Panc1 (cell line): ENCODE data around the gene CRIP3. TPM values are rescaled to one million over a fixed set of nuclear protein-coding genes. Genes with fewer than 3 reads are reported as not detected.

ENCODE experiments used
- ATAC-seq: fragments of 200-7000 bp; cut with Tn5 transposase; 2 replicates; pipeline ENCODE4 v1.9.1; 2020; ENCODE audit warnings: mild to moderate bottlenecking, moderate library complexity
- BruUV-seq: library from RNA; stranded (reverse); fragments of 400-500 nt; replicated peaks from 2 replicates; lab custom pipeline; 2021; lab: Mats Ljungman, UMichigan
- CTCF ChIA-PET: fragments of 300-600 bp; sonication (Branson Sonifier 250); formaldehyde crosslinking; loops from one replicate; lab custom pipeline; 2022; ENCODE audit warnings: antibody characterized with exemption; lab: Charles Lee
- POLR2A ChIA-PET: fragments of 300-600 bp; sonication (Branson Sonifier 250); formaldehyde crosslinking; loops from one replicate; lab custom pipeline; 2022; ENCODE audit warnings: antibody characterized with exemption; lab: Charles Lee
- DNase-seq: peaks from one replicate; pipeline ENCODE4 v3.0.0-alpha.2; 2010; ENCODE audit warnings: low read depth, low spot score
- H3K27ac ChIP-seq: 2 replicates; pipeline ENCODE4 v1.5.1; 2011; ENCODE audit warnings: mild to moderate bottlenecking, low read length, inconsistent platforms
- H3K27me3 ChIP-seq: fragments of 200-500 bp; sonication (Bioruptor generic); 2 replicates; pipeline ENCODE4 v1.6.0; 2014; ENCODE audit warnings: low read length, inconsistent platforms; ENCODE audit not compliant: control insufficient read depth, insufficient read depth
- H3K36me3 ChIP-seq: fragments of 200-500 bp; sonication (Bioruptor generic); 2 replicates; pipeline ENCODE4 v1.5.1; 2014; ENCODE audit warnings: inconsistent platforms, mild to moderate bottlenecking, low read length, moderate library complexity; ENCODE audit not compliant: control insufficient read depth, insufficient read depth
- H3K4me1 ChIP-seq: 2 replicates; pipeline ENCODE4 v1.5.1; 2011; ENCODE audit warnings: inconsistent platforms, mild to moderate bottlenecking, low read length, moderate library complexity; ENCODE audit not compliant: control insufficient read depth, insufficient read depth
- H3K4me3 ChIP-seq, 2 experiments: 2 replicates each; pipeline ENCODE4 v1.5.1; 2011 to 2012; ENCODE audit warnings: low read depth in 2 of 2, low read length in 2 of 2, mild to moderate bottlenecking in 2 of 2, inconsistent platforms in 1 of 2, moderate library complexity in 1 of 2
- H3K9me3 ChIP-seq: fragments of 200-500 bp; sonication (Bioruptor generic); 2 replicates; pipeline ENCODE4 v1.5.1; 2014; ENCODE audit warnings: low read depth, mild to moderate bottlenecking, inconsistent platforms, low read length, moderate library complexity; ENCODE audit not compliant: control insufficient read depth, insufficient read depth
- CTCF ChIP-seq: fragments of 450-650 bp; IDR thresholded peaks from 2 replicates; pipeline ENCODE4 v1.5.1; 2017; ENCODE audit warnings: mild to moderate bottlenecking
- SIN3A ChIP-seq: IDR thresholded peaks from 2 replicates; pipeline ENCODE4 v1.6.1; 2012; ENCODE audit warnings: low read depth, mild to moderate bottlenecking, low read length, moderate library complexity, borderline replicate concordance; ENCODE audit not compliant: insufficient read depth
- TCF7L2 ChIP-seq: IDR thresholded peaks from 2 replicates; pipeline ENCODE4 v1.6.1; 2011; ENCODE audit warnings: mild to moderate bottlenecking, low read depth, low read length, inconsistent platforms
- in situ Hi-C: cut with HindIII; loops from 2 replicates; pipeline ENCODE4 v1.10.0; 2016; ENCODE audit warnings: low sequenced_read_pairs, low pct_unique_long_range_greater_than_20kb
- intact Hi-C: fragments of 100-400 bp; cut with micrococcal nuclease; formaldehyde crosslinking; loops from one replicate; pipeline ENCODE4 v1.10.0; 2022; ENCODE audit not compliant: unreplicated experiment
- total RNA-seq: library from RNA; stranded (reverse); gene quantifications from one replicate; pipeline ENCODE4 v1.2.1, GENCODE V29; 2021; ENCODE audit not compliant: unreplicated experiment
- TF ChIP-seq, protein P1 (sequence below), 2 experiments: IDR thresholded peaks; 2 replicates each; pipeline ENCODE4 v1.6.1; 2011 to 2012; ENCODE audit warnings: low read depth in 2 of 2, control low read depth in 1 of 2, low read length in 1 of 2, mild to moderate bottlenecking in 1 of 2, moderate library complexity in 1 of 2; ENCODE audit not compliant: insufficient read depth in 1 of 2

CRIP3 gene
- total RNA-seq, 1 experiment from 2014 or later: 0.64 TPM

GRCh38 chr6:43276577-43277305, 31.9 kb downstream of the CRIP3 start:
- no peaks in the 10 kb centered on the region for H3K4me1 ChIP-seq
- intact Hi-C loops: no loop called here

DNA sequence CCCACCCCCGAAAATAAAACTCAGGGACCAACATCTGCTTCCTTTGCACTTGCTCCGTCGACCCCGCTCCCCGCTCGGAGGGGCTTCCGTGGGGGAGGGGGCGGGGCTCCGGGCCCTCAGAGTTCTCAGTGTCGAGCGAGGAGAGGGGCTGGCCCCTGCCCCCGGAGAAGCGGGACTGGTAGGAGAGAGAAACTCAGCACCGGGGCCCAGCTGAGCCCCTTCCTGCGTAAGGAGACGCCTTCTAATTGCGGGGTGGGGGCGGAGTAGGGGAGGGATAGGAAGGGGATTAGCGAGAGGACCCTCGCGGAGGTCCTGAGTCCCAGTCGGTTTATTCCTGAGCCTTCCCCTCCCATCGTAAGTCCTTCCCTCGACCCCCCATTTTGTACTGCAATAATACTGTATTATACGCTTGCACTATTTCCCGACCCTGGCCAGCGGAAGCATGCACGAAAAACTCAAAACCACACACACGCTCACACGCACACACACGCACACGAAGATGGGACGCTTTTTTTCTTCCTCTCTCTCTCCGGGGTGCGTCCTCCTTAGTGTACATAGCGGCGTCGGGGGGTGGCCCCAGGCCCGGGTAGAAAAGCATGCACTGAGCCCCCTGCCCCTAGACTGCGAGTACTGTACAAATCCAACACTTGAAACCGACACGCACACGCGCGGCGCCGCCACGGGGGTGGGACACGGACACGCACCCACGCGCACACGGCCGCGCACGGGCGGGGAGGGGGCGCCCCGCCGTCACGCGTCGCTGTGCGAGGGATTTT, 32.6 kb downstream of the CRIP3 start:
- intact Hi-C loops (no loop called here), in situ Hi-C loops (no loop called here)
- POLR2A ChIA-PET: no interaction called here
- DNase-seq: no peak
- no peaks in the 10 kb centered on the region for H3K36me3 ChIP-seq
- H3K27ac ChIP-seq: no peak overlapping the region
- no peak for ATAC-seq
- H3K9me3 ChIP-seq: no peaks in the 10 kb centered on the region
- BruUV-seq: no TSS peak
- 0 out of 2 replicates have a peak, but pooled peaks cover 2% of the 10 kb centered on the region for H3K27me3 ChIP-seq
- no peak overlapping the region for H3K4me3 ChIP-seq
- no peaks in the 10 kb centered on the region for H3K4me1 ChIP-seq
- CTCF ChIA-PET: interaction anchor here (0.7 to 0.8 kb wide), 2 partner anchors 32 to 34 kb away, joined by 3 to 4 read pairs; partner anchors contain the start of gene CRIP3
- TF ChIP-seq SIN3A: no peak
- TF ChIP-seq CTCF: no peak
- TF ChIP-seq, protein P1, sequence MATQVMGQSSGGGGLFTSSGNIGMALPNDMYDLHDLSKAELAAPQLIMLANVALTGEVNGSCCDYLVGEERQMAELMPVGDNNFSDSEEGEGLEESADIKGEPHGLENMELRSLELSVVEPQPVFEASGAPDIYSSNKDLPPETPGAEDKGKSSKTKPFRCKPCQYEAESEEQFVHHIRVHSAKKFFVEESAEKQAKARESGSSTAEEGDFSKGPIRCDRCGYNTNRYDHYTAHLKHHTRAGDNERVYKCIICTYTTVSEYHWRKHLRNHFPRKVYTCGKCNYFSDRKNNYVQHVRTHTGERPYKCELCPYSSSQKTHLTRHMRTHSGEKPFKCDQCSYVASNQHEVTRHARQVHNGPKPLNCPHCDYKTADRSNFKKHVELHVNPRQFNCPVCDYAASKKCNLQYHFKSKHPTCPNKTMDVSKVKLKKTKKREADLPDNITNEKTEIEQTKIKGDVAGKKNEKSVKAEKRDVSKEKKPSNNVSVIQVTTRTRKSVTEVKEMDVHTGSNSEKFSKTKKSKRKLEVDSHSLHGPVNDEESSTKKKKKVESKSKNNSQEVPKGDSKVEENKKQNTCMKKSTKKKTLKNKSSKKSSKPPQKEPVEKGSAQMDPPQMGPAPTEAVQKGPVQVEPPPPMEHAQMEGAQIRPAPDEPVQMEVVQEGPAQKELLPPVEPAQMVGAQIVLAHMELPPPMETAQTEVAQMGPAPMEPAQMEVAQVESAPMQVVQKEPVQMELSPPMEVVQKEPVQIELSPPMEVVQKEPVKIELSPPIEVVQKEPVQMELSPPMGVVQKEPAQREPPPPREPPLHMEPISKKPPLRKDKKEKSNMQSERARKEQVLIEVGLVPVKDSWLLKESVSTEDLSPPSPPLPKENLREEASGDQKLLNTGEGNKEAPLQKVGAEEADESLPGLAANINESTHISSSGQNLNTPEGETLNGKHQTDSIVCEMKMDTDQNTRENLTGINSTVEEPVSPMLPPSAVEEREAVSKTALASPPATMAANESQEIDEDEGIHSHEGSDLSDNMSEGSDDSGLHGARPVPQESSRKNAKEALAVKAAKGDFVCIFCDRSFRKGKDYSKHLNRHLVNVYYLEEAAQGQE (IDR thresholded peaks at IDR 0.05; ENCODE audit: insufficient read depth in 1 of 2, low read depth in 2 of 2, low read length in 1 of 2): no peak
- TF ChIP-seq TCF7L2: no peak

More at GRCh38 chr6:43276577-43277305, 31.9 kb downstream of the CRIP3 start:
- Histone ChIP-seq H3K4me3 (no peak overlapping the region), H3K9me3 (no peaks in the 10 kb centered on the region), H3K36me3 (no peaks in the 10 kb centered on the region), H3K27me3 (0 out of 2 replicates have a peak, but pooled peaks cover 2% of the 10 kb centered on the region), H3K27ac (no peak overlapping the region)
- ATAC-seq (no peak), DNase-seq (no peak)
- ChIA-PET CTCF (interaction anchor here (0.8 kb wide), 1 partner anchor 32 kb away, joined by 4 read pairs; the partner anchor contains the start of gene CRIP3), POLR2A (no interaction called here)
- in situ Hi-C loops: no loop called here
- BruUV-seq: no TSS peak
- TF ChIP-seq, protein P1 (IDR thresholded peaks at IDR 0.05; ENCODE audit: insufficient read depth in 1 of 2, low read depth in 2 of 2, low read length in 1 of 2): no peak
